ENCODE measurements around the gene CMSS1.

The CMSS1 gene

DNA sequence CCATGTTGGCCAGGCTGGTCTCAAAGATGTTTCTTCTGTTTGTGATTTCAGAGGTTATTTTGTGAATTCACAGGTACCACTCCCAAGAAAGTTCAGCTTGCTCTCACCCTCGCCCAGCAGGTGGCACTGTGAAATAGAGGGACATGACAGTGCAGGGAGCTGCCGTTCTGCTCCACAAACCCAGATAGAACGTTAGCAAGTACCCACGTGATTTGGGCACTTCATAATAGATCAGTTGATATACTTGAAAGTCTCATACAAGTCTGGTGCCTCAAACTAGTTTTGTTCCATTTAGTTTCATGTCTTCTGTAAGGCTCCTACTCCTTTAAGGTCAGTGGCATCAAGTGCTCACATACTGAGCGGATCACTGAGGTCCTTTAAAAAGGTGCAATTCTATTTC is 251.2 kb downstream of the CMSS1 start:
- peak in 1 of 2 experiments; percentile 51 for DNase-seq

DNA sequence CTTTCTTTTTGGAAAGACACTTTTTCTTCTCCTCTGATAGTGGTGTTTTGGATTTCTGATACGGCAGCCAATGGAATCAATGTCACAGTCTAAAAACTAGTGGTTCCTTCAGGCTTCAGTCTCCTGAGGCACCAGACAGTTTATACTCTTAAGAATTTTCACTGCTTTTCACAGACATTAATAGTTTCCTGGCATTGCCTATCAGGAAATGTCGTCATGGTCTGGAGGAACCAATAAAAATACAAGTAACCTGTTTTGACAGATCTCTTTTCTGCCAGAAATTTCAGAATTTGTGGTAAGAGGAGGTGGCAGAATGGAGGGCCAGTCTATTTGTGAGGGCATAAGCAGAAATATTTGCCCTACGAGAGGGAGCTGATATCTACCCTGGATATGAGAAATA is 251.8 kb downstream of the CMSS1 start:
- DNase-seq = no peak

DNA sequence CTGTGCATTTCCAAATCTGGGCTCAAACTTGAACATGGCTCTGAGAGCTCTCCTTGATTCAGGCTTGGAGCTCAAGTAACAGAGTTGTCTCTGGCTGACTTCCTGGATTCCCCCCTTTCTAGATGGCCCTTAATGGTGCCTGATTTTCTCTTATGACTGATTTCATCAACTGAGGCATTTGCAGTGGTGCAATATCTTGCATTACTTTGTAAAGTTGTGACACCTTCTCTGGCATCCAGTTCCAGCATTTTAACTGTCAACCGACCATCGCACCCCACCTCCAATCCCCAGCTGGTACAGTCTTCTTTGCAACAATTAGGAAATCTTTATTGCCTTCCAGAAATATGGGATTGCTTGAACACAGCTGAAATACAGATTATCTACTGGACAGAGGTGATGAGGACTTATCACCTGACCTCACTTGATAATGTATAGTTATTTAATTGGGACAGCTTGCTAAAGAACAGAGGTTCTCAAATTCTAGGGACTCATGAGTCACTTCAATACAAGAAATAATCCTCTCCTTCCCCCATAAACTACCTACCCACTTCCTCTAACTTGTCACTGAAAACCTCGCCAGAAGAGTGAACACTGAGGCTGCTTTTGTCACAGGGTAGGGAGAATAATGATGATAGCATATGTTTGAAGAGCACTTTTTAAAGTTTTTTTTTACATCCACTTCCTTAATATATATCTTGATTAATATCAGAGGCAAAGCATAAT is 254.8 kb downstream of the CMSS1 start:
- no peak for DNase-seq

GRCh38 chr3:100073049-100073713 is 255.5 kb downstream of the CMSS1 start:
- DNase-seq = no peak

DNA sequence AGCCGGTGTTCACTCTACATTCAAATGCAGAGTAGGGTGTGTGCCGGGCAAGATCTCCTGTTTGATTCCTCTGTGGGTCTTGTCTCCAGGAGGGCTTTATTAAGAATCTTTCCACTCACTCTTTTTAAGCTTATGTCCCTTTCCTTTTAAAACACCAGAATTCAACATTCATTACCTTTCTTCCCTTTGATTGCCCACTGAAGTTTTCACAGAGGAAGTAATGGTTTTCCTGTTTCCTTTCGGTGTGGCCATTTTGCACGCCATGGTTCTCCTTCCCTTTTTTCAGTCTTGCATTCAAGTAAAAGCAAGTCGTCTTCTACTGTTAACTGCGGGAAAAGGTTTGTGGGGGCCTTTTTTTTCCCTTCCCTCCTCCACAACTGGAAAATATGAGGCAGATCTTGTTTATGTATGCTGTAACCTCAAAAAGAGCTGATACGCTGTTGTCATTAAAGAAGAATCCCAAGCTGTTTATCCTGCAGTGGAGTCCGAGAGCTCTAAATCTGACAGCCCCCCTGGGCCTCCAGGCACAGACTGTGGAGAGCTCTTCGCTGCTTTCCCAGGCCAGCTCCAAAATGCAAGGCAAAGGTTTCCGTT is 256.1 kb downstream of the CMSS1 start:
- DNase-seq = no peak

- DNase-seq = no peak
These were observed 257.5 kb downstream of the CMSS1 start for GRCh38 chr3:100075196-100075595.

- DNase-seq = no peak
These were observed 258.4 kb downstream of the CMSS1 start for GRCh38 chr3:100075851-100076730.

- DNase-seq = no peak
These were observed 259.3 kb downstream of the CMSS1 start for GRCh38 chr3:100076731-100077529.

- no peak for DNase-seq
These were observed 261.7 kb downstream of the CMSS1 start for GRCh38 chr3:100079328-100079727.

DNA sequence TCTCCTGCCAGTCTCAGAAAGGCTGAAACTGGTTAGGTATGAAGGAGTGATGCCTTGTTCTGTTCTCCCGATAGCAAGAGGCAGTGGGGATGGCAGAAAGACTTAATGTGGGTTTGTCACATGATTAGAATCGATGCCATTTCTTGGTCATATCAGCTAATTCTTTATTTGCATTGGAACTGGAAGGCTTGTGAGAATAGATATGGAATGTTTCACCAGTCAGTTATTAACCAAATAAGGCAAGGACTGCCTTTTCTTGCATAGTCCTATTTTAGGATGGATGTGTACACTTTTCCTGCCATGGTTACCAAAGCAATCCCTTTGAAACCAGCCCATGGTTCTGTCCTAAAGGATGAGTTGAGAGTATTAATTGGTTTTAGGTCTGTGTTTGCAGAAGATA is 262.9 kb downstream of the CMSS1 start:
- no peak for DNase-seq

- no peak for DNase-seq
These were observed 263.6 kb downstream of the CMSS1 start for GRCh38 chr3:100081311-100081710.

DNA sequence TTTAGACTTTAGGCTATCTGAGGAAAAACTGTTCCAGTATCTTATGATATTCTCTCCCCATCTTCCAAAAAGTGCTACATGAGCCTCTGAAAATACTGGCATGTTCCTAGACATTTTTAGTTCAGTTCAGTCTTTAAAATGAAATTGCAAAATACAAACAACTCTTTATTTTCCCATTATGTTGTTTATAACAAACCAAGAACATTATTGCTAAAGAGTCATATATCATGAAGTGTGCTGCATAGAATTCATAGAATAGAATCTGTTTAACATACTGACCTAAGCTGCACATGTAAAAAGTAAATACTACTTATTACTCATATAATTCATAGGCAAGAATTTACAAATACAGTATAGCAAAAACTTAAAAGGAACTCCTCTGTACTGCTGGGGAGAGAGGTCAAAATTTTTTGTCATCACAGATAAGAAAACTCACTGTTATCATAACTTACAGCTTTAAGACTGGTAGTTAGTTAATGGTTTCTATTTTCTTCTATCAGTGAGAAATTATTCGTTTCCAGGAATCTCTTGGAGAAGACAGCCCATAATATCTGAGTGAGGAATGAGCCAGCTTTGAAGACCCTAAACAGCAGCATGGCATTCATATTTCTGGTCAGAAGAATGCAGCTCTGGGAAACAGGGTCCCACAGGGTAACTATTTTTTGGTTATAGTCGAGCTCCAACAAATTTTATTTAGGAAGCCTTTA is 264.5 kb downstream of the CMSS1 start:
- DNase-seq = no peak

DNA sequence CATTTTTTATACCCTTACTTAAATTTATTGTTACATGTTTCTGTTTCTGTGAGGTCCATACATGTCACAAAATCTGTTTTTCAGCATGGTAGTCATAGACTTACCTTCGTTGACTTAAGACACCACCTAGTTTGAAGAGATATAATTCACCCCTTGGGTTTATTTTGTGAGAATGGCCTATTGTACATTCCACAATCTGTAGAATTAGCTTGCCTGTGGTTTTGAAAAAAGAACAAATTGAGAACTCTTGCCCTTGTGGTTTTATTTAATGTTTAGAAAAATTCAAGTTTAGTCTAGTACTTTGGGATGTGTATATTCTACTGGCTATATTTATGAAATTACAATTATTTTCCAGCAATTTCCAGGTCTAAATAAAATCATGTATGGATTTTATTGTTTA is 265.1 kb downstream of the CMSS1 start:
- DNase-seq = no peak

DNA sequence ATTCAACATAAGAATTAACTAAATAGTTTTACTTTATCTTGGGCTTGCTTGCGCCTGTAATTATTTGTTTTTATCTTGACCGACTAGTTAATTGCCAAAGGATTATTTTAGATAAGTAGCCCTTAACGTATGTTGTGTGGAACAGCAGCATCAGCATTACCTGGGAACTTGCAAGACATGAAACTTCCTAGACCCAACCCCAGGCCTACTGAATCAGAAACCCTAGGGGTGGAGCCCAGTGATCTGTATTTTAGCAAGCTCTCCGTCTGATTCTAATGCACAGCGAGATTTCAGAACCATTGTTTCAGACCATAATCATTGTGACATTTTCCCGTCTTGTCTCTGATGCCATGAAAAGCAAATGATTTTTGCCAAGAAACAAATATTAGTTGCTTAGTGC is 265.5 kb downstream of the CMSS1 start:
- no peak for DNase-seq

DNA sequence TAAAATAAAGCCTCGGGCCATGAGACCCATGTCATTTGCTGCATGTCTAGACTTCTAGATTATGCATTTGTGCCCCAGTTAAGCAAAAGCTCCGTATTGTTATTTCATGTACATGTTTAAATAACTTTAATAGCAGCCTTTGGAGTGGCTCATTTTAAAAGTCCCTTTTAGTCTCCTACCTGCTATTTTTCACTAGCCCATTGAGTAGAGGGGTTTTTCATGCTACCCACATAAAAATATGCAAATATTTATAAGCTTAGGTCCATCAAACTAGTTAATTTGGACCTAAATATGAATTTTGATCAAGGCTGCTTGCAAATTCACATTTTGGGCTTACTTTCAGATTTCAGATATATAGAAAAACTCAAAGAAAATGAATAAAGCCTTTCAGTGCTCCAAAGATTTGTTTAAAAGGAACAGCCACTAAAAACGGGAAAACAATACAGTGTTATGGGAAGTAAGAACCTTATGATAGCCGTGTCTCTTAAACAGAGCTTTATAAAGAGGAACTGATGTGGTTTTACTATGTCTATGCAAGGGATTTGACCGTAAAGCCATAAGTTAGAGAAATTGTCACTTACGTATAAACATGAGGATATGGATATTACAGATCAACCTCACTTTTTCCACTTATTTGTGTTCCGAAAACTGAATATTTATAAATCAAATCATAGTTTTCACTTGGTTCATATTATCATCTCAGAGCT is 266.6 kb downstream of the CMSS1 start:
- no peak for DNase-seq

GRCh38 chr3:100086401-100086800 is 268.7 kb downstream of the CMSS1 start:
- DNase-seq = no peak

DNA sequence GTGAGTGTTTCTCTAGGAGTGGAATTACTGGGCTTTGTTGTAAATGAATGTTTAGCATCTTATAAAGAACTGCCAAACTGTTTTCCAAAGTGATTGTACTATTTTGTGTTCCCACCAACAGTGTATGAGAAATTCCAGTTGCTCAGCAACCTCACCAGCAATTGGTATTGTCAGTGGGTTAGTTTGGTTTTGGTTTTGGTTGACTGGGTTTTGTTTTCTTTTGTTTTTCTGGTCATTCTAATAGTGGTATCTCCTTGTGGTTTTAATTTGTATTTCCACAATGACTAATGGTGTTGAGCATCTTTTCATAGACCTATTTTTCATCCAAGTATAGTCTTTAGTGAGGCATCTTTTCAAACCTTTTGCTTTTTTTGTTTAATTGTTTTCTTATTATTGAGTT is 269.5 kb downstream of the CMSS1 start:
- no peak for DNase-seq

DNA sequence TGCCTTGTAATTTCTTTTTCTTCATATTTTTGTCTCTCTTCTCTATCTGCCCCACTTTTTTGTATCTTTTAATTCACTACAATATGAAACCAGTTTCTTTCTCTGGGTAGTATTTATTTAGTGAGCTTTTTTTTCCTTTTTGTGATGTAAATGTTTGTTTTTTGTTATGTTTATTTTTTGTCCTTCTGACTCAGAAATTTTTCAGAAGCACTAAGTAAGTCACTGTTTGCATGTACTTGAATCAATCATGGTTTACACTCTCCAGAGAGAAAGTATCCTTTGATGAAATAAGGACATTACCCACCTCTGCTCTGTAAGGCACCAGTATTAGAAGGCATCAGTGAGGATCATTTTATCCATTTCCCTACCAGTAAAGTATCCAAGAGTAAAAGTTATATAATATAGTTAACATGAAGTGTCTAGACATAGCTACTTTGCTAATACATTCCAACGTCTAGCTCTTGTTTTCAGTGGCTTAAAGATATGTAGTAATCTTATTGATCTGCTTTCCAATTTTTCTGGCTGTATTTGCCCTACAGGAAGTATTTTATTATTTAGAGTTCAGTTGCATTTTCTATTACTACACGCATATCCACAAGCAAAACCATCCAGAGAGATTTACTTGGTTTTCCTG is 271.2 kb downstream of the CMSS1 start:
- DNase-seq = no peak

DNA sequence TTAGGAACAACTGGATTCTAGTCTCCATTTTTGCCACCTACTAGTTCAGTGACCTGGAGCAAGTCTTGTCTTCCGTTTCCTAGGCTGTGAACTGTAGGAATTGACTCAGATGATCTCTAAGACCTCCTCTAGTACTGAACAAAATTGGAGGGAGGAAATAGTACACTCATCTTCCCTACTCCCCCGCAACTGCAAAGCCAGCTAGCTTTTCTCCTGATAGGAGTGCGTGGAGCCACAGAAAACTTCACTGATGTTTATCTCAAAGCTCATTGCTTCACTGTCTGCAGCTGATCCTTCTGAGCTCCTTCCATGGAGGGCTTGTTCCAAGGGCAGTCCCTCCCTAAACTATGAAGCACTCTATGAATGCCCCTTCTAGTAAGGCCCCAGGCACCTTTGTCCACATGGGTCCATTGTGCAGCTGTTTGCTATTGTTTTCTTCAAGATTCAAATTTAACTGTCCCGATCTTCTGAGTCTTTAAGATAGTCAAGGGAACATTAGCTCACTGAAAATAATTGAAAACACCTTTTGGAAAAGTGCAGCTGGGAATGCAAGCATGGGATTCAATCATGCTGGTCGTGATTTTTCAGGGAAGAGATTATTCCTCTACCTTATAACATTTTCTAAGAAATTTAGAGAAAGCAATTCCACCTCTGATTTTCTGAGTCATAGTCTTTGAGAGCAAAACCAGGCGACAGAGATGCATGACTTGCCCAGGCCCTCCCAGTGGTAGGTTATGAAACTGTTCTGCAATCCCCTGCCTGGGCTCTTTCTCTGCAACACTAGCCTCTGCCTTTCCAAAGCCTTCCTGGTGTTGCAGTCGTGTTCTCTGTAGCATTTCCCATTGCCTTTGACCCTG is 272.4 kb downstream of the CMSS1 start:
- DNase-seq = no peak

GRCh38 chr3:100090669-100091005 is 273.0 kb downstream of the CMSS1 start:
- no peak for DNase-seq

Data from NCI-H446 (cell line).